ENCODE data around the gene ETV3L.

GRCh38 chr1:157089789-157090188 lies 9.8 kb downstream of the ETV3L start:
- TF ChIP-seq CTCF (IDR thresholded peaks at IDR 0.05 in 4 of 5, conservative IDR thresholded peaks at IDR 0.05 in 1 of 5) (no peak), POLR2A (IDR thresholded peaks at IDR 0.05) (no peak)

Measured in gastrocnemius medialis (tissue), 4 donors.